ENCODE results near the gene SLC2A2.

DNA sequence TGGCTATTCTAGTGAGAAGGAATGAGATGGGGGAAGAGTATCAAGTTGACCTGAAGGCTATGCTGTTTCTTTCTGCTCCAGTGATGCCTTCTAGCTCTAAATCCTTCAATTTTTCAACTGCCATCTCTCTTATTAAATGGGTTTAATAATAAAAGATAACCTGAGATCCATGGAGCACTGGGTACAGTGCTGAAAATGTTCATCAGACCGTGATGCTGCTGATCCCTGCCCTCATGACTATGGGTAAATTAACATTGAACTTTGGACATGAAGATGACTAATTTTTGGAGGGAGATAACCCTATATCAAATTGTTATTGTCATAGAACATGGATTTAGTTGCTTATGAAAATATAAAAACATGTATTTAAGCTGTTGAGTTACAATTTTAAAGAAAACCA is 27.7 kb upstream of the SLC2A2 start:
- TF ChIP-seq, protein P1, sequence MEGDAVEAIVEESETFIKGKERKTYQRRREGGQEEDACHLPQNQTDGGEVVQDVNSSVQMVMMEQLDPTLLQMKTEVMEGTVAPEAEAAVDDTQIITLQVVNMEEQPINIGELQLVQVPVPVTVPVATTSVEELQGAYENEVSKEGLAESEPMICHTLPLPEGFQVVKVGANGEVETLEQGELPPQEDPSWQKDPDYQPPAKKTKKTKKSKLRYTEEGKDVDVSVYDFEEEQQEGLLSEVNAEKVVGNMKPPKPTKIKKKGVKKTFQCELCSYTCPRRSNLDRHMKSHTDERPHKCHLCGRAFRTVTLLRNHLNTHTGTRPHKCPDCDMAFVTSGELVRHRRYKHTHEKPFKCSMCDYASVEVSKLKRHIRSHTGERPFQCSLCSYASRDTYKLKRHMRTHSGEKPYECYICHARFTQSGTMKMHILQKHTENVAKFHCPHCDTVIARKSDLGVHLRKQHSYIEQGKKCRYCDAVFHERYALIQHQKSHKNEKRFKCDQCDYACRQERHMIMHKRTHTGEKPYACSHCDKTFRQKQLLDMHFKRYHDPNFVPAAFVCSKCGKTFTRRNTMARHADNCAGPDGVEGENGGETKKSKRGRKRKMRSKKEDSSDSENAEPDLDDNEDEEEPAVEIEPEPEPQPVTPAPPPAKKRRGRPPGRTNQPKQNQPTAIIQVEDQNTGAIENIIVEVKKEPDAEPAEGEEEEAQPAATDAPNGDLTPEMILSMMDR (IDR thresholded peaks at IDR 0.05): no peak
- no peak for TF ChIP-seq POLR2A (IDR thresholded peaks at IDR 0.05)

Data from heart left ventricle (tissue), 13 donors.